Measurements from ENCODE around the gene OR52E8. TPM values are rescaled to one million over a fixed set of nuclear protein-coding genes. Genes with fewer than 3 reads are reported as not detected.

Gene OR52E8
- total RNA-seq: not detected

DNA sequence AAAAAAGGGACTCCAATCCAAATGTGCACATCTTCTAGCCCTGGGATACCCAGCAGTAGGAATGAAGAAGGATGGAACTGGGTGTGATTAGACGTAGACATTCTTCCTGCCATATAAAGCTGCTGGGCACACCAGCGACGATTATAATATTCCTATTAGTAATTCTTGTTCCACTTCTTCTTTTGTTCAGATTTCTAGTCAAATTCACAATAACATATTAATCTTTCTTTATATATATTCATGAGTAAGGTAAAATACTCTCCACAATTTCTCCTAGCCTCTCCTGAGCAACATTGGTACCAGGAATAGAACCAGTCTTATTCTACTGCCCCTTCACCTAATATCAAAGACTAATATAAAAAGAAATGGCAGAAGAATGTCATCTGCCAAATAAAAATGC is at the start of gene OR52E8:
TSS of gene OR52E8 (minus strand) at position 101 of the 400 bp plus-strand sequence. CDS start at position 101, 0 bp downstream.
- TF ChIP-seq POLR2AphosphoS5 (IDR thresholded peaks at IDR 0.05) (no peak), POLR2A (IDR thresholded peaks at IDR 0.05) (no peak), EP300 (IDR thresholded peaks at IDR 0.05) (no peak)
- TF ChIP-seq, protein P1, sequence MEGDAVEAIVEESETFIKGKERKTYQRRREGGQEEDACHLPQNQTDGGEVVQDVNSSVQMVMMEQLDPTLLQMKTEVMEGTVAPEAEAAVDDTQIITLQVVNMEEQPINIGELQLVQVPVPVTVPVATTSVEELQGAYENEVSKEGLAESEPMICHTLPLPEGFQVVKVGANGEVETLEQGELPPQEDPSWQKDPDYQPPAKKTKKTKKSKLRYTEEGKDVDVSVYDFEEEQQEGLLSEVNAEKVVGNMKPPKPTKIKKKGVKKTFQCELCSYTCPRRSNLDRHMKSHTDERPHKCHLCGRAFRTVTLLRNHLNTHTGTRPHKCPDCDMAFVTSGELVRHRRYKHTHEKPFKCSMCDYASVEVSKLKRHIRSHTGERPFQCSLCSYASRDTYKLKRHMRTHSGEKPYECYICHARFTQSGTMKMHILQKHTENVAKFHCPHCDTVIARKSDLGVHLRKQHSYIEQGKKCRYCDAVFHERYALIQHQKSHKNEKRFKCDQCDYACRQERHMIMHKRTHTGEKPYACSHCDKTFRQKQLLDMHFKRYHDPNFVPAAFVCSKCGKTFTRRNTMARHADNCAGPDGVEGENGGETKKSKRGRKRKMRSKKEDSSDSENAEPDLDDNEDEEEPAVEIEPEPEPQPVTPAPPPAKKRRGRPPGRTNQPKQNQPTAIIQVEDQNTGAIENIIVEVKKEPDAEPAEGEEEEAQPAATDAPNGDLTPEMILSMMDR (IDR thresholded peaks at IDR 0.05): no peak
- 87 to 89% methylated on average over 3 of the region's 3 CpGs for WGBS, 2 donors (ENCODE audit: low coverage in 1 of 2)
- Histone ChIP-seq H3K4me3 (no peak within 1 kb of the TSS), H3K4me1 (no peaks in the 10 kb centered on the region), H3K36me3 (no peaks in the 10 kb centered on the region), H3K9me3 (no peaks in the 10 kb centered on the region), H3K27ac (no peak within 1 kb of the TSS), H3K27me3 (no peaks in the 10 kb centered on the region)
- ATAC-seq: no peak

DNA sequence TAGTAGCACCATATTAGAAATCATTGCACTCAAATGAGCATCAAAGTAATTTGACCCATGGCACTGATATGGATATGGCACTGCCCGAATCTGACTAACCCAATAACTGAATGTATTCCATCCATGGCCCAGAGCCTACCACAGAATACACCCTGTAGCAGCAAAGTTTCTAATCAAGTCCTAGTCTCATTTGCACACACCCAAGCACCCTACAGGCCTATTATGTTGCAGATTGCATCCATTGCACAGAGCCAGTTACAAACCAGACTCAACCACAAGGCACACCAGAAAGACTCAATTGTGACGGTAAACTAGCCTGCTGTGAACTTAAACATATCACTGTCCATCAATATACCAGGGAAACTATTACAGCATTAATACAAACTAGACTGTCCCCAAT is 42.0 kb upstream of the OR52E8 start:
- WGBS, 2 donors (ENCODE audit: low coverage in 1 of 2): 75 to 82% methylated on average over 2 of the region's 2 CpGs
- TF ChIP-seq, protein P1 (IDR thresholded peaks at IDR 0.05): no peak
- no peak for TF ChIP-seq EP300 (IDR thresholded peaks at IDR 0.05)
- TF ChIP-seq POLR2A (IDR thresholded peaks at IDR 0.05): no peak
- TF ChIP-seq POLR2AphosphoS5 (IDR thresholded peaks at IDR 0.05): no peak
- Histone ChIP-seq H3K9me3 (no peaks in the 10 kb centered on the region), H3K4me3 (no peak overlapping the region), H3K4me1 (no peaks in the 10 kb centered on the region), H3K36me3 (no peaks in the 10 kb centered on the region), H3K27ac (no peak overlapping the region), H3K27me3 (no peaks in the 10 kb centered on the region)
- no peak for ATAC-seq

DNA sequence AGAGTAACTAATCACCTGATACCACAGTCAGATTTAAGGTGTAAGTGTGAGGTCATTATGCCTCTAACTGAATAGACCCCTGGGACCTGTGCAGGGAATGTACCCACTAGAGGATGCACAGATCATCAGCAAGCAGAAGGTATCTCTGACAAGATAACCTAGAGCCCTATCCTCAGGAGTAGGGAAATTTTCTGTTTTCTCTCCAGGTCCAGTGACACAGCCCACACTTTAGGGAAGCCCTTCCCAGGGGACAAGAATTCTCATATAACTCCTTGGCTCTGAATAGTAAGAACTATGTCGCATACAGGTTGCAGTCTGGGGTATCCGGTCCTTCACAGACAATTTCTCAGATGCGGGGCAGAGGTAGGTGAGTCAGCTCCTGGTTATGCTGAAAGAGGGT is 35.4 kb upstream of the OR52E8 start, which contains the start of gene OR52E5:
TSS of gene OR52E5 (plus strand) at position 301 of the 400 bp plus-strand sequence. CDS start 7,569 bp downstream, outside the sequence.
- no peak within 1 kb of the TSS for H3K4me3 ChIP-seq
- TF ChIP-seq POLR2AphosphoS5 (IDR thresholded peaks at IDR 0.05) (no peak), POLR2A (IDR thresholded peaks at IDR 0.05) (no peak), EP300 (IDR thresholded peaks at IDR 0.05) (no peak)
- H3K9me3 ChIP-seq: no peaks in the 10 kb centered on the region
- H3K27ac ChIP-seq: no peak within 1 kb of the TSS
- 83% methylated on average over 3 of the region's 3 CpGs; no CpG with 5 or more reads in 1 of the 2 donors for WGBS, 2 donors (ENCODE audit: low coverage in 1 of 2)
- H3K27me3 ChIP-seq: no peaks in the 10 kb centered on the region
- H3K4me1 ChIP-seq: no peaks in the 10 kb centered on the region
- no peaks in the 10 kb centered on the region for H3K36me3 ChIP-seq
- ATAC-seq: no peak

DNA sequence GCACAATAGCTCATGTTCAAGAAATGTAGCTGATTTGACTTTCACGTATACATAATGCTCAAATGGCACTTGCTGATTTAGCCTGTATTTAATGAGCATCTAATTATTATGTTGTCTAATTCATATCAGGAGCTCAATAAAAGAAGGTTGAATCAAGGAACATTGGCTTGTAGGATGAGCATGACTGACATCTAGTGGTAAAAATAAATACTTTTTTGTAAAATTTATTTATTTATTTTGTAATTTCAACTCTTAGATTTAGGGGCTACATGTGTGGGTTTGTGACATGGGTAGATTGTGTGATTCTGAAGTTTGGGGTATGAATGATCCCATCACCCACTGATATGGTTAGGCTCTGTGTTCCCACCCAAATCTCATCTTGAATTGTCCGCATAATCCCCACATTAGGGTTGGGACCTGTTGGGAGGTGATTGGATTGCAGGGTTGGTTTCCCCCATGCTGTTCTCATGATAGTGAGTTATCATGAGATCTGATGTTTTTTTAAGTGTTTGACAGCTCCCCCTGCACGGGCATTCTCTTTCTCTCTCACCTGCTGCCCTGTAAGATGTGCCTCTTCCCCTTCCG is 33.8 kb upstream of the OR52E8 start:
- ATAC-seq: no peak
- Histone ChIP-seq H3K36me3 (no peaks in the 10 kb centered on the region), H3K9me3 (no peaks in the 10 kb centered on the region), H3K27me3 (no peaks in the 10 kb centered on the region), H3K4me3 (no peak overlapping the region), H3K4me1 (no peaks in the 10 kb centered on the region), H3K27ac (no peak overlapping the region)
- WGBS, 2 donors (ENCODE audit: low coverage in 1 of 2): 52% methylated on average over 3 to 4 of the region's 4 CpGs
- TF ChIP-seq, protein P1 (IDR thresholded peaks at IDR 0.05): peak in 1 of 4 experiments; percentile 39
- TF ChIP-seq POLR2AphosphoS5 (IDR thresholded peaks at IDR 0.05): no peak

DNA sequence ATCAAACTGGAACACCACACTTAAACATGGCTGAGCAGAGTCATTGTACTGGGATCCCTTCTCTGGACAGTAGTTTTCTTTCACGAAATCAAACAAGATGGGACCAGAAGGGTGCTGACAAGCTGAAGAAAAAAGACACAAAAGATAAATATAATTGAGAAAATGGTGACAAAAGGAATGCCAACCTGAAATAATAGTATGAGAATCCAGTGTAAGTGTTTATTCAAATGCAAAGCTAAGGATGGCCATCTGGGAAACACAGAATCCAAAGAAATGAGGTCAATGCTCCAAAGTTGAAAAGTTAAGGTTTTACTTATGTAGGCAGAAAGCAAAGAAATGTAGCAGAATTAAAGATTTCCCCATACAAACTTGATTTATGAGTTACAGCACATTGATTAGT is 30.2 kb upstream of the OR52E8 start:
- TF ChIP-seq POLR2A (IDR thresholded peaks at IDR 0.05) (no peak), EP300 (IDR thresholded peaks at IDR 0.05) (no peak), POLR2AphosphoS5 (IDR thresholded peaks at IDR 0.05) (no peak)
- TF ChIP-seq, protein P1 (IDR thresholded peaks at IDR 0.05): no peak
- H3K27ac ChIP-seq: no peak overlapping the region
- H3K9me3 ChIP-seq: no peaks in the 10 kb centered on the region
- H3K27me3 ChIP-seq: no peaks in the 10 kb centered on the region
- 60 to 64% methylated on average over 1 of the region's 1 CpG for WGBS, 2 donors (ENCODE audit: low coverage in 1 of 2)
- no peak overlapping the region for H3K4me3 ChIP-seq
- no peak for ATAC-seq
- H3K4me1 ChIP-seq: no peaks in the 10 kb centered on the region
- H3K36me3 ChIP-seq: no peaks in the 10 kb centered on the region

Data from gastroesophageal sphincter (tissue), 4 donors.